ENCODE results near the gene RAPGEF1. TPM values are rescaled to one million over a fixed set of nuclear protein-coding genes. Genes with fewer than 3 reads are reported as not detected.

RAPGEF1 gene
- total RNA-seq, 2 donors from 2014 or later, result 147 to 167 TPM

GRCh38 chr9:131728961-131729360 lies 10.9 kb downstream of the RAPGEF1 start:
- Mint-ChIP-seq H3K36me3 (ENCODE audit: low read depth) (peaks cover 57% of the 10 kb centered on the region), H3K27me3 (no peaks in the 10 kb centered on the region), H3K9me3 (no peaks in the 10 kb centered on the region), H3K27ac (peak overlapping the region; percentile 95), H3K4me1 (peaks cover 56% of the 10 kb centered on the region), H3K4me3 (peak overlapping the region; percentile 87)
- ATAC-seq (replicated peaks), result peak; percentile 52

GRCh38 chr9:131728546-131728910 lies 11.3 kb downstream of the RAPGEF1 start:
- no peaks in the 10 kb centered on the region for H3K27me3 Mint-ChIP-seq
- peak; percentile 31 for ATAC-seq (replicated peaks)
- H3K4me3 Mint-ChIP-seq, result peak overlapping the region; percentile 87
- peaks cover 56% of the 10 kb centered on the region for H3K36me3 Mint-ChIP-seq (ENCODE audit: low read depth)
- H3K9me3 Mint-ChIP-seq, result no peaks in the 10 kb centered on the region
- peak overlapping the region; percentile 95 for H3K27ac Mint-ChIP-seq
- H3K4me1 Mint-ChIP-seq, result peaks cover 55% of the 10 kb centered on the region

- Mint-ChIP-seq H3K27me3 (no peaks in the 10 kb centered on the region), H3K27ac (peak overlapping the region; percentile 95), H3K4me1 (peaks cover 56% of the 10 kb centered on the region), H3K36me3 (ENCODE audit: low read depth) (peaks cover 58% of the 10 kb centered on the region), H3K4me3 (peak overlapping the region; percentile 87), H3K9me3 (no peaks in the 10 kb centered on the region)
- ATAC-seq (replicated peaks), result peak; percentile 15
These were observed 11.9 kb downstream of the RAPGEF1 start for GRCh38 chr9:131727795-131728545.

GRCh38 chr9:131727184-131727759 lies 12.6 kb downstream of the RAPGEF1 start:
- peak; percentile 21 for ATAC-seq (replicated peaks)

GRCh38 chr9:131724683-131725082 lies 15.2 kb downstream of the RAPGEF1 start:
- no peaks in the 10 kb centered on the region for H3K27me3 Mint-ChIP-seq
- H3K9me3 Mint-ChIP-seq, result no peaks in the 10 kb centered on the region
- ATAC-seq (replicated peaks), result no peak
- H3K4me3 Mint-ChIP-seq, result peak overlapping the region; percentile 87
- H3K4me1 Mint-ChIP-seq, result peaks cover 51% of the 10 kb centered on the region
- H3K27ac Mint-ChIP-seq, result peak overlapping the region; percentile 77
- peaks cover 69% of the 10 kb centered on the region for H3K36me3 Mint-ChIP-seq (ENCODE audit: low read depth)

More at GRCh38 chr9:131727184-131727759, 12.6 kb downstream of the RAPGEF1 start:
- no peaks in the 10 kb centered on the region for H3K9me3 Mint-ChIP-seq
- peak overlapping the region; percentile 95 for H3K27ac Mint-ChIP-seq
- no peaks in the 10 kb centered on the region for H3K27me3 Mint-ChIP-seq
- H3K4me1 Mint-ChIP-seq, result peaks cover 51% of the 10 kb centered on the region
- peaks cover 57% of the 10 kb centered on the region for H3K36me3 Mint-ChIP-seq (ENCODE audit: low read depth)
- peak overlapping the region; percentile 87 for H3K4me3 Mint-ChIP-seq

GRCh38 chr9:131723632-131724031 lies 16.2 kb downstream of the RAPGEF1 start:
- Mint-ChIP-seq H3K27ac (no peak overlapping the region), H3K9me3 (no peaks in the 10 kb centered on the region), H3K4me3 (no peak overlapping the region), H3K27me3 (no peaks in the 10 kb centered on the region), H3K4me1 (peaks cover 53% of the 10 kb centered on the region), H3K36me3 (ENCODE audit: low read depth) (peaks cover 66% of the 10 kb centered on the region)
- ATAC-seq (replicated peaks), result no peak

GRCh38 chr9:131722255-131722654 lies 17.6 kb downstream of the RAPGEF1 start:
- no peaks in the 10 kb centered on the region for H3K27me3 Mint-ChIP-seq
- peaks cover 50% of the 10 kb centered on the region for H3K4me1 Mint-ChIP-seq
- ATAC-seq (replicated peaks), result no peak
- H3K4me3 Mint-ChIP-seq, result no peak overlapping the region
- H3K36me3 Mint-ChIP-seq (ENCODE audit: low read depth), result peaks cover 74% of the 10 kb centered on the region
- no peaks in the 10 kb centered on the region for H3K9me3 Mint-ChIP-seq
- H3K27ac Mint-ChIP-seq, result no peak overlapping the region

GRCh38 chr9:131721076-131721475 lies 18.8 kb downstream of the RAPGEF1 start:
- Mint-ChIP-seq H3K27ac (peak overlapping the region; percentile 91), H3K27me3 (no peaks in the 10 kb centered on the region), H3K9me3 (no peaks in the 10 kb centered on the region), H3K4me1 (peaks cover 56% of the 10 kb centered on the region), H3K4me3 (peak overlapping the region; percentile 84), H3K36me3 (ENCODE audit: low read depth) (peaks cover 74% of the 10 kb centered on the region)
- ATAC-seq (replicated peaks), result no peak

GRCh38 chr9:131720330-131720729 lies 19.5 kb downstream of the RAPGEF1 start:
- Mint-ChIP-seq H3K36me3 (ENCODE audit: low read depth) (peaks cover 77% of the 10 kb centered on the region), H3K27me3 (no peaks in the 10 kb centered on the region), H3K4me1 (peaks cover 56% of the 10 kb centered on the region), H3K4me3 (peak overlapping the region; percentile 84), H3K27ac (peak overlapping the region; percentile 91), H3K9me3 (no peaks in the 10 kb centered on the region)
- ATAC-seq (replicated peaks), result peak; percentile 91

GRCh38 chr9:131719262-131719908 lies 20.5 kb downstream of the RAPGEF1 start:
- H3K4me3 Mint-ChIP-seq, result peak overlapping the region; percentile 84
- peak overlapping the region; percentile 91 for H3K27ac Mint-ChIP-seq
- H3K36me3 Mint-ChIP-seq (ENCODE audit: low read depth), result peaks cover 77% of the 10 kb centered on the region
- H3K9me3 Mint-ChIP-seq, result no peaks in the 10 kb centered on the region
- no peaks in the 10 kb centered on the region for H3K27me3 Mint-ChIP-seq
- H3K4me1 Mint-ChIP-seq, result peaks cover 53% of the 10 kb centered on the region
- peak; percentile 72 for ATAC-seq (replicated peaks)

GRCh38 chr9:131717719-131718460 lies 22.0 kb downstream of the RAPGEF1 start:
- Mint-ChIP-seq H3K27me3 (no peaks in the 10 kb centered on the region), H3K27ac (peak overlapping the region; percentile 91), H3K4me1 (peaks cover 52% of the 10 kb centered on the region), H3K36me3 (ENCODE audit: low read depth) (peaks cover 82% of the 10 kb centered on the region), H3K9me3 (no peaks in the 10 kb centered on the region), H3K4me3 (peak overlapping the region; percentile 84)
- no peak for ATAC-seq (replicated peaks)

GRCh38 chr9:131715906-131716305 lies 24.0 kb downstream of the RAPGEF1 start:
- no peak for ATAC-seq (replicated peaks)
- Mint-ChIP-seq H3K9me3 (no peaks in the 10 kb centered on the region), H3K4me1 (peaks cover 59% of the 10 kb centered on the region), H3K27me3 (no peaks in the 10 kb centered on the region), H3K36me3 (ENCODE audit: low read depth) (peaks cover 70% of the 10 kb centered on the region), H3K4me3 (no peak overlapping the region), H3K27ac (peak overlapping the region; percentile 91)

- Mint-ChIP-seq H3K4me1 (peaks cover 57% of the 10 kb centered on the region), H3K9me3 (no peaks in the 10 kb centered on the region), H3K4me3 (no peak overlapping the region), H3K27ac (peak overlapping the region; percentile 91), H3K27me3 (no peaks in the 10 kb centered on the region), H3K36me3 (ENCODE audit: low read depth) (peaks cover 69% of the 10 kb centered on the region)
- ATAC-seq (replicated peaks), result no peak
These were observed 25.1 kb downstream of the RAPGEF1 start for GRCh38 chr9:131714821-131715220.

- ATAC-seq (replicated peaks), result no peak
- Mint-ChIP-seq H3K4me3 (no peak overlapping the region), H3K4me1 (peaks cover 59% of the 10 kb centered on the region), H3K36me3 (ENCODE audit: low read depth) (peaks cover 75% of the 10 kb centered on the region), H3K27me3 (no peaks in the 10 kb centered on the region), H3K27ac (peak overlapping the region; percentile 91), H3K9me3 (no peaks in the 10 kb centered on the region)
These were observed 25.7 kb downstream of the RAPGEF1 start for GRCh38 chr9:131714161-131714646.

Data from activated T-helper 17 cell treated with anti-CD3 and anti-CD28 coated beads, Interleukin-2, amount 50 U/mL, for 72 hours (primary cell).